B cell (primary cell): ENCODE data around the gene ANXA7. TPM values are rescaled to one million over a fixed set of nuclear protein-coding genes. Genes with fewer than 3 reads are reported as not detected.

ENCODE experiments used
- ATAC-seq: fragments of 200-7000 bp; cut with Tn5 transposase; one replicate; pipeline ENCODE4 v1.10.0; 2021; ENCODE audit warnings: low read depth, mild to moderate bottlenecking, moderate number of reproducible peaks, moderate library complexity
- CTCF ChIA-PET: fragments of 350-600 bp; sonication (Branson Sonifier 250); formaldehyde crosslinking; loops from one replicate; lab custom pipeline; 2021; ENCODE audit warnings: antibody characterized with exemption, inconsistent platforms; lab: Charles Lee
- POLR2A ChIA-PET: fragments of 350-600 bp; sonication (Branson Sonifier 250); formaldehyde crosslinking; loops from one replicate; lab custom pipeline; 2021; ENCODE audit warnings: antibody characterized with exemption; lab: Charles Lee
- DNase-seq: peaks from one replicate; pipeline ENCODE4 v3.0.0; 2013
- H2AFZ ChIP-seq: 2 replicates; pipeline ENCODE4 v1.6.1; 2012; ENCODE audit warnings: mild to moderate bottlenecking, low read depth, low read length; ENCODE audit not compliant: insufficient read depth, poor library complexity, severe bottlenecking
- H3K27ac ChIP-seq, 2 donors: 1 replicate in 1 of 2; 2 replicates in 1 of 2; pipeline ENCODE4 v1.5.1; 2012 to 2013; ENCODE audit warnings: low read length in 2 of 2, mild to moderate bottlenecking in 2 of 2, moderate library complexity in 1 of 2
- H3K27me3 ChIP-seq, 4 experiments: fragments of 200-600 bp in 1 of 4; sonication (generic) in 1 of 4; replicated peaks in 1 of 4; 1 replicate in 2 of 4; 2 replicates in 2 of 4; pipeline versions ENCODE4 v1.6.1 to v1.7.0; 2013 to 2016; ENCODE audit warnings: low read length in 3 of 4, mild to moderate bottlenecking in 2 of 4, mixed read lengths in 1 of 4, moderate library complexity in 1 of 4; ENCODE audit not compliant: insufficient read depth in 4 of 4, control insufficient read depth in 3 of 4; ENCODE audit errors: control extremely low read depth in 1 of 4
- H3K36me3 ChIP-seq, 2 experiments: replicated peaks in 1 of 2; 1 replicate in 1 of 2; 2 replicates in 1 of 2; pipeline versions ENCODE4 v1.6.1 to v1.7.1; 2013; ENCODE audit warnings: low read length in 1 of 2; ENCODE audit not compliant: insufficient read depth in 2 of 2, control insufficient read depth in 1 of 2; ENCODE audit errors: control extremely low read depth in 1 of 2, extremely low read depth in 1 of 2
- H3K4me1 ChIP-seq, 2 donors: fragments of 200-600 bp in 1 of 2; sonication (generic) in 1 of 2; 1 replicate in 1 of 2; 2 replicates in 1 of 2; pipeline versions ENCODE4 v1.5.1 to v1.6.1; 2013 to 2017; ENCODE audit warnings: low read length in 2 of 2; ENCODE audit not compliant: control insufficient read depth in 2 of 2, insufficient read depth in 2 of 2
- H3K4me2 ChIP-seq: replicated peaks from 2 replicates; pipeline ENCODE3; 2012; ENCODE audit warnings: mild to moderate bottlenecking, low read depth, low read length; ENCODE audit not compliant: poor library complexity, severe bottlenecking
- H3K4me3 ChIP-seq, 5 experiments: fragments of 200-600 bp in 1 of 5; sonication (generic) in 1 of 5; 1 replicate in 3 of 5; 2 replicates in 2 of 5; pipeline versions ENCODE4 v1.5.1 to v1.7.0; 2011 to 2016; ENCODE audit warnings: low read length in 4 of 5, mild to moderate bottlenecking in 4 of 5, low read depth in 2 of 5, control low read depth in 1 of 5, moderate library complexity in 1 of 5; ENCODE audit not compliant: insufficient read depth in 1 of 5; ENCODE audit errors: control extremely low read depth in 1 of 5, extremely low read depth in 1 of 5
- H3K79me2 ChIP-seq: fragments of 200-600 bp; sonication (generic); one replicate; pipeline ENCODE4 v1.6.0; 2016; ENCODE audit warnings: low read length; ENCODE audit not compliant: control insufficient read depth, insufficient read depth
- H3K9ac ChIP-seq: fragments of 200-600 bp; sonication (generic); 2 replicates; pipeline ENCODE4 v1.6.1; 2017; ENCODE audit warnings: mild to moderate bottlenecking, low read length, moderate library complexity
- H3K9me3 ChIP-seq, 3 donors: one replicate each; pipeline versions ENCODE4 v1.6.1 to v1.7.1; 2013; ENCODE audit warnings: low read length in 2 of 3; ENCODE audit not compliant: control insufficient read depth in 2 of 3, insufficient read depth in 1 of 3; ENCODE audit errors: control extremely low read depth in 1 of 3
- H4K20me1 ChIP-seq: 2 replicates; pipeline ENCODE4 v1.6.0; 2012; ENCODE audit warnings: mild to moderate bottlenecking, low read length; ENCODE audit not compliant: insufficient read depth, control insufficient read depth, poor library complexity, severe bottlenecking
- H3K27ac Mint-ChIP-seq: one replicate; pipeline ENCODE4 v1.8.0; 2021; ENCODE audit warnings: mixed read lengths
- H3K27me3 Mint-ChIP-seq: one replicate; pipeline ENCODE4 v1.8.0; 2021; ENCODE audit warnings: mixed read lengths
- H3K4me1 Mint-ChIP-seq: one replicate; pipeline ENCODE4 v1.8.0; 2021; ENCODE audit warnings: mixed read lengths
- H3K4me3 Mint-ChIP-seq: one replicate; pipeline ENCODE4 v1.8.0; 2021; ENCODE audit warnings: mixed read lengths
- H3K9me3 Mint-ChIP-seq: one replicate; pipeline ENCODE4 v1.8.0; 2022; ENCODE audit warnings: mixed read lengths; ENCODE audit not compliant: insufficient read depth
- CTCF ChIP-seq: fragments of 200-600 bp; IDR thresholded peaks from one replicate; pipeline ENCODE4 v1.8.0; 2022; ENCODE audit warnings: antibody characterized with exemption, mild to moderate bottlenecking
- EZH2 ChIP-seq: IDR thresholded peaks from 2 replicates; pipeline ENCODE4 v1.6.1; 2012; ENCODE audit warnings: borderline replicate concordance, low read depth, mild to moderate bottlenecking, moderate library complexity, low read length; ENCODE audit not compliant: insufficient read depth, poor library complexity, severe bottlenecking
- WGBS: methylation state at CpG from one replicate; pipeline ENCODE4 v1.1.5; 2013; ENCODE audit warnings: missing lambda C conversion rate; ENCODE audit not compliant: insufficient coverage; 5-methylcytosine and 5-hydroxymethylcytosine counted together
- intact Hi-C: fragments of 100-400 bp; cut with micrococcal nuclease; formaldehyde crosslinking; loops from one replicate; pipeline ENCODE4 v1.10.0; 2022
- polyA plus RNA-seq: library from polyadenylated mRNA; depleted of rRNA; stranded (reverse); fragments of >200 nt; gene quantifications from 2 replicates; pipeline ENCODE4 v1.2.3, GENCODE V29; 2012
- total RNA-seq, 2 donors: library from RNA; stranded (reverse); fragments of 120-200 nt in 1 of 2; gene quantifications; 1 replicate in 1 of 2; 2 replicates in 1 of 2; pipeline versions ENCODE4 v1.2.3 to v1.2.4, GENCODE V29; 2013 to 2022

ANXA7 gene
- total and polyA plus RNA-seq, 2 donors (not counting 1 experiment from before 2014, with no cell fraction given): 43.4 to 90.0 TPM

GRCh38 chr10:73433538-73433867 lies 19.6 kb upstream of the ANXA7 start, which contains the start of gene MSS51:
Gene MSS51, minus strand, starts transcription at chr10:73433561. Its CDS starts 5,277 bp downstream, at chr10:73428284.
- H3K4me1 ChIP-seq: no peaks in the 10 kb centered on the region
- H3K79me2 ChIP-seq: no peaks in the 10 kb centered on the region
- Mint-ChIP-seq H3K27me3 (no peaks in the 10 kb centered on the region), H3K4me3 (no peak within 1 kb of the TSS), H3K4me1 (no peaks in the 10 kb centered on the region), H3K27ac (no peak within 1 kb of the TSS), H3K9me3 (no peaks in the 10 kb centered on the region)
- no peaks in the 10 kb centered on the region for H3K9me3 ChIP-seq
- no peak for DNase-seq
- intact Hi-C loops: no loop called here
- no peak within 1 kb of the TSS for H2AFZ ChIP-seq
- H3K4me2 ChIP-seq: no peak within 1 kb of the TSS
- POLR2A ChIA-PET: no interaction called here
- no peak within 1 kb of the TSS for H3K9ac ChIP-seq
- CTCF ChIA-PET: no interaction called here
- ATAC-seq: no peak
- TF ChIP-seq EZH2: no peak
- no peak for TF ChIP-seq CTCF
- H3K4me3 ChIP-seq: no peak within 1 kb of the TSS
- H3K36me3 ChIP-seq: peaks cover 8 to 9% of the 10 kb centered on the region in 2 experiments
- H3K27me3 ChIP-seq: no peaks in the 10 kb centered on the region
- no peaks in the 10 kb centered on the region for H4K20me1 ChIP-seq
- H3K27ac ChIP-seq: no peak within 1 kb of the TSS

DNA sequence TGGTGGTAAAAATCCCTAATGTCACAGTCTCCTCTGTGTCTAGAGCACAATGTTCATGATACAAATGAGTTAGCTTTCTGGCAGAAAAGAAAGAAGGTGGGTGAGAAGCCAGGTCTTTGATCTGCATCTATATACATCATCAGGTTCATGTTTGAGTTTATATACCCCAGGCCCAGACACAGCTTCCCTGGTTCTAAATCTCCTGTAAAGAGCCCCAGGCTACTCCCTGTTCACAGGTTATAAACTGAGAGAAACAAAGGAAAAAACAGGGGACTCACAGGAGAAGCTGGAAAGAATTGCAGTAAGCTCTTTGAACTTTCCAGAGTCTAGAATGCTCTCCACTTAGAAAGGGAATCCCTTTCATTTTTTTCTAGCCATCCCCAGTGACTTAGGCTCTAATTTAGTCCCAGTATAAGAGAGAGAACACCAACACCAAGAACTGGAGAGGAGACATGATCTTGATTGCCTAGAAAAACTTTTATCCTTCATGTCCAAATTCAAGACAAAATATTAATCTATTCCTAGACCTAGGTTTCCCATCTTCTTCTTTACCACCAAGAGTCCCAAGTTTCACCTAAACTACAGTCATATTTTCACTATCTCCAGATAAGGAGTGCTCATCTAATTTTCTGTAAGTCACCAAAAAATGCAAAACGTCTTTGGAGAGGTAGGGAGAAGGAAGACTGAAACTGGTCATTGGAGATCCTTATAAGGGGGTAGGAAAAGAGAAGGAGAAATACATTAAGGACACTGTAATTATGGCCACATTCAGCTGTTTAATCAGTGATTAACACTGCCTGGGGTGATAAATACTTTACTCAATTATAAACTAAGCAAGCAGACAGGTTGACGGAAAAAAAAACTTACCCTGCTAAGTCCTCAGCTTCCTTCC lies 19.0 kb upstream of the ANXA7 start:
- DNase-seq (no peak), ATAC-seq (no peak)
- H3K9me3 Mint-ChIP-seq: no peaks in the 10 kb centered on the region
- intact Hi-C loops: no loop called here
- H2AFZ ChIP-seq: no peak overlapping the region
- no peak overlapping the region for H3K9ac ChIP-seq
- no peaks in the 10 kb centered on the region for H4K20me1 ChIP-seq
- no peaks in the 10 kb centered on the region for H3K27me3 Mint-ChIP-seq
- no peak overlapping the region for H3K4me2 ChIP-seq
- no peak overlapping the region for H3K27ac Mint-ChIP-seq
- H3K27me3 ChIP-seq: no peaks in the 10 kb centered on the region
- WGBS: 100% methylated on average over 1 of the region's 2 CpGs
- POLR2A ChIA-PET: no interaction called here
- H3K36me3 ChIP-seq: peaks cover 7 to 12% of the 10 kb centered on the region in 2 experiments
- H3K9me3 ChIP-seq: no peaks in the 10 kb centered on the region
- no peaks in the 10 kb centered on the region for H3K4me1 Mint-ChIP-seq
- H3K4me3 ChIP-seq: no peak overlapping the region
- TF ChIP-seq EZH2: no peak
- no peak for TF ChIP-seq CTCF
- no peaks in the 10 kb centered on the region for H3K79me2 ChIP-seq
- H3K27ac ChIP-seq: no peak overlapping the region
- CTCF ChIA-PET: no interaction called here
- no peaks in the 10 kb centered on the region for H3K4me1 ChIP-seq
- H3K4me3 Mint-ChIP-seq: no peak overlapping the region
